Activated T-cell treated with anti-CD3 and anti-CD28 coated beads, Interleukin-2, amount 50 U/mL, for 4 hours (primary cell): Measurements from ENCODE around the gene FCAMR. TPM values are rescaled to one million over a fixed set of nuclear protein-coding genes. Genes with fewer than 3 reads are reported as not detected.

ENCODE experiments used
- ATAC-seq, 2 donors: fragments of 200-7000 bp; cut with Tn5 transposase; one replicate each; pipeline ENCODE4 v1.10.0; 2021
- DNase-seq: peaks from one replicate; pipeline ENCODE4 v3.0.0-alpha.2; 2020
- H3K27me3 Mint-ChIP-seq: one replicate; pipeline ENCODE4 v1.8.0; 2021; ENCODE audit warnings: low read depth, mixed read lengths
- H3K36me3 Mint-ChIP-seq: one replicate; pipeline ENCODE4 v1.8.0; 2022; ENCODE audit warnings: mixed read lengths; ENCODE audit not compliant: insufficient read depth
- H3K4me1 Mint-ChIP-seq: one replicate; pipeline ENCODE4 v1.8.0; 2021; ENCODE audit warnings: low read depth, mixed read lengths
- H3K4me3 Mint-ChIP-seq: one replicate; pipeline ENCODE4 v1.8.0; 2021; ENCODE audit warnings: mild to moderate bottlenecking, moderate library complexity, mixed read lengths
- H3K9me3 Mint-ChIP-seq: one replicate; pipeline ENCODE4 v1.8.0; 2021; ENCODE audit warnings: mixed read lengths
- total RNA-seq, 3 donors: library from RNA; stranded (reverse); gene quantifications; one replicate each; pipeline ENCODE4 v1.2.1, GENCODE V29; 2021

The FCAMR gene
- not detected for total RNA-seq

GRCh38 chr1:206970446-206970845, at the start of gene FCAMR:
FCAMR (minus strand) TSS chr1:206970460; CDS start chr1:206970125, 335 bp downstream.
- ATAC-seq, result no peak
- no peak within 1 kb of the TSS for H3K4me3 Mint-ChIP-seq
- no peaks in the 10 kb centered on the region for H3K36me3 Mint-ChIP-seq
- H3K9me3 Mint-ChIP-seq, result no peaks in the 10 kb centered on the region
- peaks cover 7% of the 10 kb centered on the region for H3K27me3 Mint-ChIP-seq
- DNase-seq, result no peak
- peaks cover 22% of the 10 kb centered on the region for H3K4me1 Mint-ChIP-seq

GRCh38 chr1:207019661-207020060, 49.4 kb upstream of the FCAMR start:
- DNase-seq, result no peak
- Mint-ChIP-seq H3K4me3 (no peak overlapping the region), H3K4me1 (no peaks in the 10 kb centered on the region), H3K36me3 (no peaks in the 10 kb centered on the region), H3K9me3 (no peaks in the 10 kb centered on the region), H3K27me3 (peaks cover 23% of the 10 kb centered on the region)
- ATAC-seq, result no peak

- peaks cover 25% of the 10 kb centered on the region for H3K27me3 Mint-ChIP-seq
- no peak for ATAC-seq
- no peak overlapping the region for H3K4me3 Mint-ChIP-seq
- no peak for DNase-seq
- H3K9me3 Mint-ChIP-seq, result no peaks in the 10 kb centered on the region
- H3K4me1 Mint-ChIP-seq, result no peaks in the 10 kb centered on the region
- no peaks in the 10 kb centered on the region for H3K36me3 Mint-ChIP-seq
Measured at GRCh38 chr1:207019161-207019560, 48.9 kb upstream of the FCAMR start.

- no peak for DNase-seq
- H3K4me1 Mint-ChIP-seq, result no peaks in the 10 kb centered on the region
- H3K4me3 Mint-ChIP-seq, result no peak overlapping the region
- no peak for ATAC-seq
- no peaks in the 10 kb centered on the region for H3K9me3 Mint-ChIP-seq
- no peaks in the 10 kb centered on the region for H3K36me3 Mint-ChIP-seq
- peaks cover 26% of the 10 kb centered on the region for H3K27me3 Mint-ChIP-seq
Measured at GRCh38 chr1:207018707-207019106, 48.4 kb upstream of the FCAMR start.

GRCh38 chr1:207017615-207018559, 47.6 kb upstream of the FCAMR start:
- DNase-seq, result no peak
- H3K36me3 Mint-ChIP-seq, result no peaks in the 10 kb centered on the region
- H3K27me3 Mint-ChIP-seq, result peaks cover 32% of the 10 kb centered on the region
- no peaks in the 10 kb centered on the region for H3K4me1 Mint-ChIP-seq
- no peak overlapping the region for H3K4me3 Mint-ChIP-seq
- no peaks in the 10 kb centered on the region for H3K9me3 Mint-ChIP-seq
- ATAC-seq, result no peak

- peak in 1 of 2 donors; percentile 58 for ATAC-seq
- no peak overlapping the region for H3K4me3 Mint-ChIP-seq
- no peaks in the 10 kb centered on the region for H3K36me3 Mint-ChIP-seq
- DNase-seq, result no peak
- H3K27me3 Mint-ChIP-seq, result peaks cover 35% of the 10 kb centered on the region
- H3K4me1 Mint-ChIP-seq, result no peaks in the 10 kb centered on the region
- no peaks in the 10 kb centered on the region for H3K9me3 Mint-ChIP-seq
Measured at GRCh38 chr1:207015791-207016190, 45.5 kb upstream of the FCAMR start.

GRCh38 chr1:207014728-207015127, 44.5 kb upstream of the FCAMR start:
- H3K4me1 Mint-ChIP-seq, result no peaks in the 10 kb centered on the region
- no peak for ATAC-seq
- DNase-seq, result no peak
- H3K9me3 Mint-ChIP-seq, result no peaks in the 10 kb centered on the region
- no peak overlapping the region for H3K4me3 Mint-ChIP-seq
- H3K36me3 Mint-ChIP-seq, result no peaks in the 10 kb centered on the region
- H3K27me3 Mint-ChIP-seq, result peaks cover 37% of the 10 kb centered on the region

GRCh38 chr1:207013321-207014085, 43.2 kb upstream of the FCAMR start:
- Mint-ChIP-seq H3K9me3 (no peaks in the 10 kb centered on the region), H3K36me3 (no peaks in the 10 kb centered on the region), H3K27me3 (peaks cover 29% of the 10 kb centered on the region), H3K4me1 (no peaks in the 10 kb centered on the region), H3K4me3 (no peak overlapping the region)
- ATAC-seq, result no peak
- no peak for DNase-seq

GRCh38 chr1:207010726-207011125, 40.5 kb upstream of the FCAMR start:
- no peak for DNase-seq
- no peaks in the 10 kb centered on the region for H3K4me1 Mint-ChIP-seq
- no peaks in the 10 kb centered on the region for H3K36me3 Mint-ChIP-seq
- H3K9me3 Mint-ChIP-seq, result no peaks in the 10 kb centered on the region
- no peak for ATAC-seq
- peaks cover 25% of the 10 kb centered on the region for H3K27me3 Mint-ChIP-seq
- no peak overlapping the region for H3K4me3 Mint-ChIP-seq

- Mint-ChIP-seq H3K27me3 (peaks cover 27% of the 10 kb centered on the region), H3K4me1 (no peaks in the 10 kb centered on the region), H3K36me3 (no peaks in the 10 kb centered on the region)
Measured at GRCh38 chr1:207009945-207010344, 39.7 kb upstream of the FCAMR start.

GRCh38 chr1:207009182-207009850, 39.1 kb upstream of the FCAMR start:
- Mint-ChIP-seq H3K4me1 (peaks cover 2% of the 10 kb centered on the region), H3K27me3 (peaks cover 25% of the 10 kb centered on the region), H3K36me3 (no peaks in the 10 kb centered on the region), H3K4me3 (no peak overlapping the region), H3K9me3 (no peaks in the 10 kb centered on the region)
- DNase-seq, result no peak
- no peak for ATAC-seq

More at GRCh38 chr1:207009945-207010344, 39.7 kb upstream of the FCAMR start:
- Mint-ChIP-seq H3K9me3 (no peaks in the 10 kb centered on the region), H3K4me3 (no peak overlapping the region)
- no peak for DNase-seq
- ATAC-seq, result no peak

GRCh38 chr1:207007352-207008033, 37.2 kb upstream of the FCAMR start:
- H3K4me3 Mint-ChIP-seq, result no peak overlapping the region

GRCh38 chr1:207006914-207007313, 36.7 kb upstream of the FCAMR start:
- DNase-seq (no peak), ATAC-seq (no peak)
- H3K27me3 Mint-ChIP-seq, result peaks cover 10% of the 10 kb centered on the region
- H3K4me1 Mint-ChIP-seq, result peaks cover 2% of the 10 kb centered on the region
- H3K4me3 Mint-ChIP-seq, result no peak overlapping the region
- H3K9me3 Mint-ChIP-seq, result no peaks in the 10 kb centered on the region
- no peaks in the 10 kb centered on the region for H3K36me3 Mint-ChIP-seq

More at GRCh38 chr1:207007352-207008033, 37.2 kb upstream of the FCAMR start:
- ATAC-seq, result no peak
- Mint-ChIP-seq H3K9me3 (no peaks in the 10 kb centered on the region), H3K27me3 (peaks cover 15% of the 10 kb centered on the region), H3K36me3 (no peaks in the 10 kb centered on the region), H3K4me1 (peaks cover 2% of the 10 kb centered on the region)
- DNase-seq, result no peak

GRCh38 chr1:207006083-207006482, 35.8 kb upstream of the FCAMR start:
- Mint-ChIP-seq H3K4me3 (no peak overlapping the region), H3K4me1 (peaks cover 2% of the 10 kb centered on the region), H3K9me3 (no peaks in the 10 kb centered on the region), H3K27me3 (peaks cover 8% of the 10 kb centered on the region), H3K36me3 (no peaks in the 10 kb centered on the region)
- DNase-seq (no peak), ATAC-seq (no peak)
